NCI-H2107 (cell line): ENCODE data around the gene ACTA2.
"Not testable (repeated sequence)": the region's sequence is repeated elsewhere in the genome, so short reads cannot be mapped to it uniquely, and the experiment has no call there.

Source experiments
- DNase-seq: peaks from one replicate; lab custom pipeline; 2025; lab: John Stamatoyannopoulos, UW

Gene ACTA2

GRCh38 chr10:88949912-88950837 is 2.4 kb downstream of the ACTA2 start:
- DNase-seq = no peak

GRCh38 chr10:88949051-88949450 is 3.5 kb downstream of the ACTA2 start:
- no peak for DNase-seq

- no peak for DNase-seq
These were observed 5.5 kb downstream of the ACTA2 start for GRCh38 chr10:88946965-88947590.

GRCh38 chr10:88946200-88946599 is 6.4 kb downstream of the ACTA2 start:
- DNase-seq = no peak

- no peak for DNase-seq
These were observed 7.8 kb downstream of the ACTA2 start for GRCh38 chr10:88944813-88945212.

GRCh38 chr10:88943778-88944177 is 8.8 kb downstream of the ACTA2 start:
- DNase-seq = no peak

- no peak for DNase-seq
These were observed 11.5 kb downstream of the ACTA2 start for GRCh38 chr10:88941026-88941425.

GRCh38 chr10:88938938-88939337 is 13.6 kb downstream of the ACTA2 start:
- no peak for DNase-seq

- no peak for DNase-seq
These were observed 14.5 kb downstream of the ACTA2 start for GRCh38 chr10:88938039-88938438.

- DNase-seq = no peak
These were observed 15.9 kb downstream of the ACTA2 start for GRCh38 chr10:88936656-88937055.

GRCh38 chr10:88934900-88935672 is 17.5 kb downstream of the ACTA2 start:
- peak; percentile 41 for DNase-seq

- DNase-seq = no peak
These were observed 19.0 kb downstream of the ACTA2 start for GRCh38 chr10:88933564-88933963.

- DNase-seq = no peak
These were observed 19.9 kb downstream of the ACTA2 start for GRCh38 chr10:88932539-88933256.

- DNase-seq = not testable (repeated sequence)
These were observed 20.5 kb downstream of the ACTA2 start for GRCh38 chr10:88932029-88932428.

- no peak for DNase-seq
These were observed 21.0 kb downstream of the ACTA2 start for GRCh38 chr10:88931548-88931947.

GRCh38 chr10:88928254-88928653 is 24.3 kb downstream of the ACTA2 start:
- no peak for DNase-seq

GRCh38 chr10:88927416-88927690 is 25.2 kb downstream of the ACTA2 start:
- no peak for DNase-seq

- no peak for DNase-seq
These were observed 25.8 kb downstream of the ACTA2 start for GRCh38 chr10:88926566-88927415.

GRCh38 chr10:88923520-88923919 is 29.1 kb downstream of the ACTA2 start:
- no peak for DNase-seq

GRCh38 chr10:88922041-88922440 is 30.5 kb downstream of the ACTA2 start:
- DNase-seq = no peak

- no peak for DNase-seq
These were observed 31.5 kb downstream of the ACTA2 start for GRCh38 chr10:88920986-88921593.
